ENCODE measurements around the gene KCNAB2. TPM values are rescaled to one million over a fixed set of nuclear protein-coding genes. Genes with fewer than 3 reads are reported as not detected.
A peak's percentile ranks its signal among the peaks of the same experiment; 100 is the strongest.

KCNAB2 gene
- total RNA-seq, 1 donor from 2014 or later: 18.5 TPM

GRCh38 chr1:6090288-6090687, 44.6 kb downstream of the KCNAB2 start:
- DNase-seq: no peak
- intact Hi-C loops (cut with micrococcal nuclease): no loop called here
- ATAC-seq: no peak

GRCh38 chr1:6090996-6091822, 45.5 kb downstream of the KCNAB2 start:
- ATAC-seq (no peak), DNase-seq (no peak)
- intact Hi-C loops (cut with micrococcal nuclease): no loop called here

- DNase-seq (peak; percentile 15), ATAC-seq (no peak)
- intact Hi-C loops (cut with micrococcal nuclease): no loop called here
Observed at GRCh38 chr1:6091823-6092109, 46.1 kb downstream of the KCNAB2 start.

- ATAC-seq (no peak), DNase-seq (peak; percentile 13)
- intact Hi-C loops (cut with micrococcal nuclease): no loop called here
Observed at GRCh38 chr1:6092211-6092610, 46.5 kb downstream of the KCNAB2 start.

GRCh38 chr1:6093071-6093470, 47.4 kb downstream of the KCNAB2 start:
- DNase-seq: peak; percentile 3

GRCh38 chr1:6093611-6094010, 47.9 kb downstream of the KCNAB2 start:
- intact Hi-C loops (cut with micrococcal nuclease): no loop called here
- DNase-seq: peak; percentile 10
- no peak for ATAC-seq

More at GRCh38 chr1:6093071-6093470, 47.4 kb downstream of the KCNAB2 start:
- no peak for ATAC-seq
- intact Hi-C loops (cut with micrococcal nuclease): no loop called here

- no peak for ATAC-seq
- intact Hi-C loops (cut with micrococcal nuclease): no loop called here
- DNase-seq: peak; percentile 22
Observed at GRCh38 chr1:6094246-6094645, 48.6 kb downstream of the KCNAB2 start.

- no peak for ATAC-seq
- intact Hi-C loops (cut with micrococcal nuclease): no loop called here
- no peak for DNase-seq
Observed at GRCh38 chr1:6094801-6095505, 49.3 kb downstream of the KCNAB2 start.

GRCh38 chr1:6095511-6096242, 50.0 kb downstream of the KCNAB2 start:
- DNase-seq (peak; percentile 18), ATAC-seq (no peak)
- intact Hi-C loops (cut with micrococcal nuclease): no loop called here

- intact Hi-C loops (cut with micrococcal nuclease): no loop called here
- ATAC-seq: no peak
- DNase-seq: peak; percentile 28
Observed at GRCh38 chr1:6096243-6097116, 50.8 kb downstream of the KCNAB2 start.

- ATAC-seq (no peak), DNase-seq (peak; percentile 16)
- intact Hi-C loops (cut with micrococcal nuclease): no loop called here
Observed at GRCh38 chr1:6097117-6097595, 51.5 kb downstream of the KCNAB2 start.

GRCh38 chr1:6097824-6098223, 52.1 kb downstream of the KCNAB2 start:
- intact Hi-C loops (cut with micrococcal nuclease): no loop called here
- ATAC-seq: peak; percentile 20
- peak; percentile 21 for DNase-seq

- DNase-seq (peak; percentile 52), ATAC-seq (peak; percentile 74)
- intact Hi-C loops (cut with micrococcal nuclease): no loop called here
Observed at GRCh38 chr1:6098303-6099215, 52.9 kb downstream of the KCNAB2 start.

- intact Hi-C loops (cut with micrococcal nuclease): no loop called here
- no peak for DNase-seq
- ATAC-seq: no peak
Observed at GRCh38 chr1:6099297-6099696, 53.6 kb downstream of the KCNAB2 start.

GRCh38 chr1:6099787-6100765, 54.4 kb downstream of the KCNAB2 start:
- ATAC-seq: peak; percentile 23
- no peak for DNase-seq
- intact Hi-C loops (cut with micrococcal nuclease): no loop called here

- intact Hi-C loops (cut with micrococcal nuclease): no loop called here
- no peak for DNase-seq
- ATAC-seq: no peak
Observed at GRCh38 chr1:6100861-6101783, 55.4 kb downstream of the KCNAB2 start.
